SK-N-SH treated with all-trans-retinoic acid at 6 μM for 48 hours (cell line): Measurements from ENCODE around the gene CTNND2.

ENCODE experiments used
- ZFP3 ChIP-seq: fragments of 250-450 bp; sonication (Bioruptor Pico); IDR thresholded peaks from 2 replicates; pipeline ENCODE4 v1.5.0; 2020; ENCODE audit warnings: mild to moderate bottlenecking, moderate library complexity
- ZFP30 ChIP-seq: fragments of 450-650 bp; formaldehyde crosslinking; IDR thresholded peaks from 2 replicates; pipeline ENCODE4 v1.5.0; 2022; ENCODE audit warnings: mild to moderate bottlenecking, moderate library complexity
- ZNF8 ChIP-seq: fragments of 450-650 bp; formaldehyde crosslinking; IDR thresholded peaks from 2 replicates; pipeline ENCODE4 v1.5.0; 2020; ENCODE audit warnings: mild to moderate bottlenecking, moderate library complexity
- TF ChIP-seq, protein P1 (sequence below): fragments of 250-450 bp; sonication (Bioruptor Pico); IDR thresholded peaks from 2 replicates; pipeline ENCODE4 v1.8.0; 2020; ENCODE audit warnings: mild to moderate bottlenecking, moderate library complexity, borderline replicate concordance

GRCh38 chr5:11560915-11561697 is 343.1 kb downstream of the CTNND2 start:
- TF ChIP-seq ZFP3 (CRISPR knock-in tag): no peak
- no peak for TF ChIP-seq ZNF8 (CRISPR knock-in tag)
- TF ChIP-seq, protein P1, sequence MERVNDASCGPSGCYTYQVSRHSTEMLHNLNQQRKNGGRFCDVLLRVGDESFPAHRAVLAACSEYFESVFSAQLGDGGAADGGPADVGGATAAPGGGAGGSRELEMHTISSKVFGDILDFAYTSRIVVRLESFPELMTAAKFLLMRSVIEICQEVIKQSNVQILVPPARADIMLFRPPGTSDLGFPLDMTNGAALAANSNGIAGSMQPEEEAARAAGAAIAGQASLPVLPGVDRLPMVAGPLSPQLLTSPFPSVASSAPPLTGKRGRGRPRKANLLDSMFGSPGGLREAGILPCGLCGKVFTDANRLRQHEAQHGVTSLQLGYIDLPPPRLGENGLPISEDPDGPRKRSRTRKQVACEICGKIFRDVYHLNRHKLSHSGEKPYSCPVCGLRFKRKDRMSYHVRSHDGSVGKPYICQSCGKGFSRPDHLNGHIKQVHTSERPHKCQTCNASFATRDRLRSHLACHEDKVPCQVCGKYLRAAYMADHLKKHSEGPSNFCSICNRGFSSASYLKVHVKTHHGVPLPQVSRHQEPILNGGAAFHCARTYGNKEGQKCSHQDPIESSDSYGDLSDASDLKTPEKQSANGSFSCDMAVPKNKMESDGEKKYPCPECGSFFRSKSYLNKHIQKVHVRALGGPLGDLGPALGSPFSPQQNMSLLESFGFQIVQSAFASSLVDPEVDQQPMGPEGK: no peak
- TF ChIP-seq ZFP30 (CRISPR knock-in tag): no peak
